Coronary artery (tissue), 2 donors: ENCODE results near the gene SLC25A21.

Experiments
- DNase-seq: peaks from one replicate; pipeline ENCODE4 v3.0.0-alpha.2; 2017; ENCODE audit warnings: low spot score
- H3K27ac ChIP-seq, 2 donors: fragments of 200-600 bp; sonication (generic); one replicate each; pipeline ENCODE4 v1.5.1; 2016 to 2019
- H3K4me3 ChIP-seq: fragments of 200-600 bp; sonication (generic); 2 replicates; pipeline ENCODE4 v1.5.1; 2016; ENCODE audit warnings: mild to moderate bottlenecking, moderate library complexity
- CTCF ChIP-seq: fragments of 200-600 bp; sonication (generic); IDR thresholded peaks from one replicate; pipeline ENCODE4 v1.5.1; 2019; ENCODE audit warnings: antibody characterized with exemption

The SLC25A21 gene

GRCh38 chr14:36649872-36650650 lies 522.3 kb downstream of the SLC25A21 start:
- TF ChIP-seq CTCF = no peak
- H3K27ac ChIP-seq = no peak overlapping the region
- no peak for DNase-seq
- no peak overlapping the region for H3K4me3 ChIP-seq

DNA sequence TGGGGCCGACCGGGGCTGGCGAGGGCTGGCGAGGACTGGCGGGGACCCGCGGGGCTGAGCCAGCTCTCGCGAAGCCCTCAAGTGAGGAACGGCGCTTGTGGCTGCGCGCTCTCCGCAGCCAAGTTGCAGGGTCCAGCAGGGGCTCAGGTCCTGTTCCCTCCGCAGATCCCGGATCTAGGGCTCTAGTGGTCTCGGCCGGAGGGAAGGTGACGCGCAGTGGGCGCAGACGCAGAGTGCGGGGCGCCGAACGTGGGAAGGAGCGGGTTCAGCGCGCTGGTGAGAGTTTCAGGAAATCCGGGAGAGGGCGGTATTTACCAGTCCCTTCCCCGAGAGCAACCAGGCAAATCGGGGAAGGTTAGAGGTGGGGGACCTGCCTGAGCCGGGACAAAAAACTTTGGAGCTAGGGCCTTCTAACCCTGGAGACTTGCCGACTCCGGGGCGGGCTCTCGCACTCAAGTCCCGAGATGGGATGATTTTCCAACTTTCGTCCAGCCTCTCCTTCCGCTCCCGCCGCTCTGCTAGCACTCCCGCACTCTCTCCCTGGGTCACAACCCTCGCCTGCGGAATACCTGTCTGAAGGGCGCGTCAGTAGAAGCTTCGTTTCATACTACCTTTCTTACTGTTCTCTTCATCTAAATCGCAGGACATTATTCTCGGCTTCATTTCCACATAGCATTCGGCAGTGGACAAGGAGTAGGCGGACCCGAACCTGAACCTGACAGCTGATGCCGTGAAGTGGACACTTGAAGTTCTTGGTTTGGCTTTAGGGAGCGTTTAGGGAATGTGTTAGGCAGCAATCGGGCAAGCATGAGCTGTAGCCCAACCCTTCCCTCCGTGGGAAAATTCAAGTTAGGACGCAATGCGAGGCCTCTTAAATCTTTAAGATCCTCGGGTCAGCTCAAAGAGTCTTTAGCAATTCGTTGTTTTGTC lies 524.3 kb downstream of the SLC25A21 start:
- DNase-seq = no peak
- no peak for TF ChIP-seq CTCF
- Histone ChIP-seq H3K27ac (no peak overlapping the region), H3K4me3 (peak overlapping the region; percentile 43)

DNA sequence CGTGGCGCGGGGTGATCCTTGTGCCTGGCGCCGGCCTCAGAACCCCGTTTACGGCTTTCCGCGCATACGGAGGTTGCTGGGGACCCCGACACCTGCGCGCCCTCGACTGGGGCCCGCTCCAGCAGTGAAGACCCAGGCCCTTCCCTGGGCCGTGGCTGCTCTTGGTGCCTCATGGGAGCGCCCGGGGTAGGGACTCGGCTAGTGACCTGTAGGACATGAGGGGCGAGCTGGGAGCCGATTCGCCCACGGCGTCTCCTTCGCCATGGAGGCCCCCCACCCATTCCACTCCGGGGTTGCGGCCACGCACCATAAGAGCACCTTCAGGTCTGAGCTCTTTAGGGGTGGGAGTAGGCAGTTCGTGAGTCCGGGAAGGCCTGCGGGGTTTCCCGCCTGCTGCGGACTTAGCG lies 525.0 kb downstream of the SLC25A21 start:
- no peak overlapping the region for H3K27ac ChIP-seq
- peak overlapping the region; percentile 43 for H3K4me3 ChIP-seq
- TF ChIP-seq CTCF = no peak
- no peak for DNase-seq

GRCh38 chr14:36646664-36647416 lies 525.6 kb downstream of the SLC25A21 start:
- DNase-seq = no peak
- Histone ChIP-seq H3K4me3 (peak overlapping the region; percentile 43), H3K27ac (no peak overlapping the region)
- no peak for TF ChIP-seq CTCF

- Histone ChIP-seq H3K27ac (no peak overlapping the region), H3K4me3 (no peak overlapping the region)
- no peak for TF ChIP-seq CTCF
- DNase-seq = no peak
These were observed 538.8 kb downstream of the SLC25A21 start for GRCh38 chr14:36633580-36633979.
